Measurements from ENCODE around the gene CSGALNACT2.
A peak's percentile ranks its signal among the peaks of the same experiment; 100 is the strongest.

The CSGALNACT2 gene

GRCh38 chr10:43105102-43105955 lies 32.9 kb upstream of the CSGALNACT2 start:
- DNase-seq = peak; percentile 64 to 83
- H3K9me3 ChIP-seq = no peaks in the 10 kb centered on the region
- H3K27ac ChIP-seq = no peak overlapping the region
- H3K36me3 ChIP-seq = no peaks in the 10 kb centered on the region
- peaks cover 0 to 15% (median 11%) of the 10 kb centered on the region in 4 donors for H3K4me1 ChIP-seq
- H3K4me3 ChIP-seq = peak overlapping the region; percentile 49 to 62
- H3K27me3 ChIP-seq = peaks cover 0 to 43% of the 10 kb centered on the region in 2 donors
- TF ChIP-seq CTCF (IDR thresholded peaks at IDR 0.05) = peak; percentile 98 to 100
- intact Hi-C loops (cut with DNase I; ENCODE audit: low total_unique reads) = loop anchor here (5.0 kb wide), 1 partner anchor 238 kb away; no protein-coding TSS in a partner anchor

GRCh38 chr10:43105956-43106229 lies 32.4 kb upstream of the CSGALNACT2 start:
- no peak for DNase-seq
- Histone ChIP-seq H3K4me3 (no peak overlapping the region), H3K27me3 (peaks cover 0 to 37% of the 10 kb centered on the region in 2 donors), H3K9me3 (no peaks in the 10 kb centered on the region), H3K27ac (no peak overlapping the region), H3K4me1 (peaks cover 0 to 15% (median 11%) of the 10 kb centered on the region in 4 donors), H3K36me3 (no peaks in the 10 kb centered on the region)
- intact Hi-C loops (cut with DNase I; ENCODE audit: low total_unique reads) = loop anchor here (5.0 kb wide), 1 partner anchor 239 kb away; no protein-coding TSS in a partner anchor
- no peak for TF ChIP-seq CTCF (IDR thresholded peaks at IDR 0.05)

- H3K4me1 ChIP-seq = peaks cover 0 to 15% (median 11%) of the 10 kb centered on the region in 4 donors
- intact Hi-C loops (cut with DNase I; ENCODE audit: low total_unique reads) = loop anchor here (5.0 kb wide), 1 partner anchor 239 kb away; no protein-coding TSS in a partner anchor
- H3K4me3 ChIP-seq = no peak overlapping the region
- H3K27ac ChIP-seq = no peak overlapping the region
- DNase-seq = no peak
- peaks cover 0 to 32% of the 10 kb centered on the region in 2 donors for H3K27me3 ChIP-seq
- H3K9me3 ChIP-seq = no peaks in the 10 kb centered on the region
- no peaks in the 10 kb centered on the region for H3K36me3 ChIP-seq
- TF ChIP-seq CTCF (IDR thresholded peaks at IDR 0.05) = no peak
Observed at GRCh38 chr10:43106256-43107091, 31.8 kb upstream of the CSGALNACT2 start.

GRCh38 chr10:43108951-43109350 lies 29.3 kb upstream of the CSGALNACT2 start:
- no peak for DNase-seq
- no peak for TF ChIP-seq CTCF (IDR thresholded peaks at IDR 0.05)
- intact Hi-C loops (cut with DNase I; ENCODE audit: low total_unique reads) = loop anchor here (5.0 kb wide), 1 partner anchor 242 kb away; no protein-coding TSS in a partner anchor

GRCh38 chr10:43109671-43110249 lies 28.5 kb upstream of the CSGALNACT2 start:
- no peak for DNase-seq
- Histone ChIP-seq H3K27ac (no peak overlapping the region), H3K9me3 (no peaks in the 10 kb centered on the region), H3K27me3 (peaks cover 0 to 3% of the 10 kb centered on the region in 2 donors), H3K36me3 (no peaks in the 10 kb centered on the region), H3K4me1 (peaks cover 0 to 11% (median 7%) of the 10 kb centered on the region in 4 donors), H3K4me3 (no peak overlapping the region)
- no peak for TF ChIP-seq CTCF (IDR thresholded peaks at IDR 0.05)
- intact Hi-C loops (cut with DNase I; ENCODE audit: low total_unique reads) = loop anchor here (5.0 kb wide), 1 partner anchor 242 kb away; no protein-coding TSS in a partner anchor

More at GRCh38 chr10:43108951-43109350, 29.3 kb upstream of the CSGALNACT2 start:
- Histone ChIP-seq H3K4me3 (no peak overlapping the region), H3K27ac (no peak overlapping the region), H3K36me3 (no peaks in the 10 kb centered on the region), H3K9me3 (no peaks in the 10 kb centered on the region), H3K4me1 (peaks cover 0 to 15% (median 11%) of the 10 kb centered on the region in 4 donors), H3K27me3 (peaks cover 0 to 11% of the 10 kb centered on the region in 2 donors)

Data from tibial artery (tissue), 4 donors.